H54 (cell line): ENCODE data around the gene SH3BGRL3.

Experiments used
- DNase-seq: peaks from one replicate; pipeline ENCODE4 v3.0.0; 2011; ENCODE audit warnings: low spot score, mixed read lengths; ENCODE audit not compliant: insufficient read length
- FAIRE-seq: peaks from 3 replicates; lab custom pipeline; 2011; peaks lifted over from hg19 to GRCh38; lab: Jason Lieb, UNC
- POLR2A ChIP-seq: IDR thresholded peaks from 2 replicates; pipeline ENCODE4 v1.6.1; 2011; ENCODE audit warnings: low read depth, mild to moderate bottlenecking, low read length

The SH3BGRL3 gene

GRCh38 chr1:26268290-26269197 lies 11.3 kb upstream of the SH3BGRL3 start:
- DNase-seq, result no peak
- no peak for FAIRE-seq
- TF ChIP-seq POLR2A, result no peak

GRCh38 chr1:26269198-26269550 lies 10.7 kb upstream of the SH3BGRL3 start:
- FAIRE-seq (no peak), DNase-seq (no peak)
- no peak for TF ChIP-seq POLR2A

- FAIRE-seq (no peak), DNase-seq (no peak)
- TF ChIP-seq POLR2A, result no peak
These were observed 5.0 kb upstream of the SH3BGRL3 start for GRCh38 chr1:26274801-26275425.

GRCh38 chr1:26275580-26276431 lies 4.1 kb upstream of the SH3BGRL3 start:
- no peak for FAIRE-seq
- DNase-seq, result peak; percentile 62
- no peak for TF ChIP-seq POLR2A

GRCh38 chr1:26276432-26276838 lies 3.5 kb upstream of the SH3BGRL3 start:
- TF ChIP-seq POLR2A, result no peak
- peak; percentile 91 for FAIRE-seq
- no peak for DNase-seq

- DNase-seq, result no peak
- FAIRE-seq, result no peak
- TF ChIP-seq POLR2A, result no peak
These were observed 2.6 kb upstream of the SH3BGRL3 start for GRCh38 chr1:26277261-26277661.

- FAIRE-seq, result no peak
- DNase-seq, result no peak
- TF ChIP-seq POLR2A, result no peak
These were observed 2.2 kb upstream of the SH3BGRL3 start for GRCh38 chr1:26277719-26278118.

- no peak for TF ChIP-seq POLR2A
- no peak for FAIRE-seq
- peak; percentile 28 for DNase-seq
These were observed 1.6 kb upstream of the SH3BGRL3 start for GRCh38 chr1:26278303-26278702.

- DNase-seq (no peak), FAIRE-seq (no peak)
- no peak for TF ChIP-seq POLR2A
These were observed 996 bp upstream of the SH3BGRL3 start for GRCh38 chr1:26278724-26279455.

- TF ChIP-seq POLR2A, result no peak
- FAIRE-seq, result no peak
- DNase-seq, result peak; percentile 55
These were observed 602 bp downstream of the SH3BGRL3 start for GRCh38 chr1:26280333-26281042.

GRCh38 chr1:26281091-26281958 lies 1.4 kb downstream of the SH3BGRL3 start:
- TF ChIP-seq POLR2A, result no peak
- DNase-seq (no peak), FAIRE-seq (no peak)

GRCh38 chr1:26281971-26282370 lies 2.1 kb downstream of the SH3BGRL3 start:
- DNase-seq (no peak), FAIRE-seq (no peak)
- no peak for TF ChIP-seq POLR2A
